PC-3 (cell line): Measurements from ENCODE around the gene MORN4.

Experiments
- EZH2 ChIP-seq: fragments of 300-600 bp; sonication (generic); IDR thresholded peaks from one replicate; pipeline ENCODE4 v1.6.1; 2017; ENCODE audit warnings: antibody characterized with exemption, mild to moderate bottlenecking, low read length; ENCODE audit not compliant: unreplicated experiment
- EZH2phosphoT487 ChIP-seq: fragments of 300-600 bp; sonication (generic); IDR thresholded peaks from 2 replicates; pipeline ENCODE4 v1.6.1; 2018; ENCODE audit warnings: mild to moderate bottlenecking, antibody characterized with exemption, low read length, borderline replicate concordance
- TF ChIP-seq, protein P1 (sequence below): fragments of 300-600 bp; sonication (generic); conservative IDR thresholded peaks from 2 replicates; pipeline ENCODE4 v1.5.1; 2017; ENCODE audit warnings: antibody characterized with exemption, low read depth, mild to moderate bottlenecking, low read length

GRCh38 chr10:97570789-97571471 is 62.4 kb downstream of the MORN4 start:
- TF ChIP-seq, protein P1, sequence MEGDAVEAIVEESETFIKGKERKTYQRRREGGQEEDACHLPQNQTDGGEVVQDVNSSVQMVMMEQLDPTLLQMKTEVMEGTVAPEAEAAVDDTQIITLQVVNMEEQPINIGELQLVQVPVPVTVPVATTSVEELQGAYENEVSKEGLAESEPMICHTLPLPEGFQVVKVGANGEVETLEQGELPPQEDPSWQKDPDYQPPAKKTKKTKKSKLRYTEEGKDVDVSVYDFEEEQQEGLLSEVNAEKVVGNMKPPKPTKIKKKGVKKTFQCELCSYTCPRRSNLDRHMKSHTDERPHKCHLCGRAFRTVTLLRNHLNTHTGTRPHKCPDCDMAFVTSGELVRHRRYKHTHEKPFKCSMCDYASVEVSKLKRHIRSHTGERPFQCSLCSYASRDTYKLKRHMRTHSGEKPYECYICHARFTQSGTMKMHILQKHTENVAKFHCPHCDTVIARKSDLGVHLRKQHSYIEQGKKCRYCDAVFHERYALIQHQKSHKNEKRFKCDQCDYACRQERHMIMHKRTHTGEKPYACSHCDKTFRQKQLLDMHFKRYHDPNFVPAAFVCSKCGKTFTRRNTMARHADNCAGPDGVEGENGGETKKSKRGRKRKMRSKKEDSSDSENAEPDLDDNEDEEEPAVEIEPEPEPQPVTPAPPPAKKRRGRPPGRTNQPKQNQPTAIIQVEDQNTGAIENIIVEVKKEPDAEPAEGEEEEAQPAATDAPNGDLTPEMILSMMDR, result no peak
- TF ChIP-seq EZH2 (no peak), EZH2phosphoT487 (no peak)
